Activated CD8-positive, alpha-beta memory T cell treated with anti-CD3 and anti-CD28 coated beads, Interleukin-2, amount 50 U/mL, for 1 hour (primary cell): ENCODE data around the gene TAF11L14.
"Not testable (repeated sequence)": the region's sequence is repeated elsewhere in the genome, so short reads cannot be mapped to it uniquely, and the experiment has no call there.

Experiments
- DNase-seq: peaks from one replicate; pipeline ENCODE4 v3.0.0-alpha.2; 2020; ENCODE audit errors: extremely low read depth

Gene TAF11L14

DNA sequence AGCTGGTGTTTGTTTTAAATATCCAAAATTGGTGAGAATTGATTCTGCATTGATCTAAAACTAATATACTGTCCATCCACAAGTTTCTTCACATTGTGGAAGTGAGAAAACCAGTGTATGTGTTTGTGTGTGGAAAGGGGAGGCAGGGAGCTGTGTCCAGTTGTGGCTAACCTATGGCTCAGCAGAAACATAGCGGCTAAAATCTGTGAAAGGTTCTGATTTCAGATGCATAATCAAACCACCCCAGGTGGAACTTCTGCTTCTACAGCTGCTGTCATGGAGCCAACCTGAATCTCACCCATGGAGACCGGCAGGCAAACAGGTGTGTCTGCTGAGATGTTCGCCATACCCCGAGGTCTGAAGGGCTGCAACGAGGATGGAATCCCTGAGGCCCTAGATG lies at the start of gene TAF11L14:
Gene TAF11L14, plus strand, starts transcription at position 301 of the 400 bp plus-strand sequence.
- DNase-seq = no peak

DNA sequence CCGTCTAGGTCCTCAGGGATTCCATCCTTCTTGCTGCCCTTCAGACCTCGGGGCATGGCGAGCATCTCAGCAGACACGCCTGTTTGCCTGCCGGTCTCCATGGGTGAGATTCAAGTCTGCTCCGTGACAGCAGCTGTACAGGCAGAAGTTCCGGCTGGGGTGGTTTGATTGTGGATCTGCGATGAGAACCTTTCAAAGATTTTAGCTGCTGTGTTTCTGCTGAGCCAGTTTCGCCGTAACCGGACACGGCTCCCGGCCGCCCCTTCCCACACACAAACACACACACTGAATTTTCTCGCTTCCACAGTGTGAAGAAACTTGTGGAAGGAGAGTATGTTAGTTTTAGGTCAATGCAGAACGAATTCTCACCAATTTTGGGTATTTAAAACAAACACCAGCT lies 48.6 kb upstream of the TAF11L14 start, which contains the start of gene TAF11L7:
Gene TAF11L7, minus strand, starts transcription at position 101 of the 400 bp plus-strand sequence.
- DNase-seq = not testable (repeated sequence)

DNA sequence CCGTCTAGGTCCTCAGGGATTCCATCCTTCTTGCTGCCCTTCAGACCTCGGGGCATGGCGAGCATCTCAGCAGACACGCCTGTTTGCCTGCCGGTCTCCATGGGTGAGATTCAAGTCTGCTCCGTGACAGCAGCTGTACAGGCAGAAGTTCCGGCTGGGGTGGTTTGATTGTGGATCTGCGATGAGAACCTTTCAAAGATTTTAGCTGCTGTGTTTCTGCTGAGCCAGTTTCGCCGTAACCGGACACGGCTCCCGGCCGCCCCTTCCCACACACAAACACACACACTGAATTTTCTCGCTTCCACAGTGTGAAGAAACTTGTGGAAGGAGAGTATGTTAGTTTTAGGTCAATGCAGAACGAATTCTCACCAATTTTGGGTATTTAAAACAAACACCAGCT lies 43.4 kb upstream of the TAF11L14 start, which contains the start of gene TAF11L8:
Gene TAF11L8, minus strand, starts transcription at position 101 of the 400 bp plus-strand sequence.
- not testable (repeated sequence) for DNase-seq

GRCh38 chr5:17594255-17594654 lies 40.0 kb upstream of the TAF11L14 start, which contains the start of gene TAF11L9:
TAF11L9 (minus strand) TSS chr5:17594394.
- not testable (repeated sequence) for DNase-seq

GRCh38 chr5:17597728-17598127 lies 36.5 kb upstream of the TAF11L14 start, which contains the start of gene TAF11L10:
TAF11L10 (minus strand) TSS chr5:17597828.
- DNase-seq = not testable (repeated sequence)

- not testable (repeated sequence) for DNase-seq
Measured at GRCh38 chr5:17603880-17604279, 30.4 kb upstream of the TAF11L14 start, which contains the start of gene TAF11L11. TAF11L11 (plus strand) TSS chr5:17604183.

DNA sequence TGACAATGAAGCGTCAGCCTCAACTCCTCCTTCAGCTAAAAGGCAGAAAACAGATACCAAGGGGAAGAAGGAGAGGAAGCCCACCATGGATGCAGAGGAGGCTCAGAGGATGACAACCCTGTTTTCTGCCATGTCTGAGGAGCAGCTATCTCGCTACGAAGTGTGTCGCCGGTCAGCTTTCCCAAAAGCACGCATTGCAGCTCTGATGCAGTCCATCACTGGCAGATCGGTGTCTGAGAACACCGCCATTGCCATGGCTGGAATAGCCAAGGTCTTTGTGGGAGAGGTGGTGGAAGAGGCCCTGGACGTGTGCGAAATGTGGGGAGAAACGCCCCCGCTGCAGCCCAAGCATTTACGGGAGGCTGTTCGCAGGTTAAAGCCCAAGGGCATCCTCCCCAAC lies 29.3 kb upstream of the TAF11L14 start:
- DNase-seq = no peak

- not testable (repeated sequence) for DNase-seq
Measured at GRCh38 chr5:17607461-17607860, 26.8 kb upstream of the TAF11L14 start.

GRCh38 chr5:17610092-17610491 lies 24.2 kb upstream of the TAF11L14 start, which contains the start of gene TAF11L12:
TAF11L12 (plus strand) TSS chr5:17610392.
- DNase-seq = not testable (repeated sequence)

DNA sequence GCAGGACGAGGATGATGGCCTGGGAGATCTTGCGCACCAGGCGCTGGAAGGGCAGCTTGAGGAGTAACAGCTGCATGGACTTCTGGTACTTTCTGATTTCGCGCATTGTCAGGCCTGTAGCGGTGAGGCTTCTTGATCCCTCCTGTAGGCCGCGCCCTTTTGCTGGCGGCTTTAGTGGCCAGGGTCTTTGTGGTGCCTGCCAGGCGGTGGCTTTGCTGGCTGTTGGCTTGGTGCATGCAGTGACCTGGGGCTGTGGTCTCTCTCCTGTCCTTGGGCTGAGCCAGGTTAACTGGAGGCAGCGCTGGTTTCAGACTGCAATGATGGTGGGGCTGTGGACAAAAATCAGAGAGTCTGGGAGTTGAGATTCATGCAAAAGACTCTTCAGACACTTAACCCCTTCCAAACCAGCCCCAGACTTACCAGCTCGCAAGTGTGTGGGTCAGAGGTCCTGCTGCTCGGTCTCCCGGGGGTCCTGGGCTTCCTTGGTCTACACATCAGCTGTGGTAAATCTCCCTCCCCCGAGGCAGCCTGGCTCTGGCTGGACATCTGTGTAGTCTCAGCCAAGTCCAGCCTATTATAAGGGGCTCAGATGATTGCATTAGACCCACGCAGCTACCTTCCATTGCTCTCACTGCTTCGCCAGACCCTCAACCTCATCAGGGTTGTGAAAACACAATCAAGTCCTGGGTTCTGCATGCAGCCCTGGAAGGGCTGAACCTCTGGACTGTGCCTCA lies 19.2 kb upstream of the TAF11L14 start:
- no peak for DNase-seq

DNA sequence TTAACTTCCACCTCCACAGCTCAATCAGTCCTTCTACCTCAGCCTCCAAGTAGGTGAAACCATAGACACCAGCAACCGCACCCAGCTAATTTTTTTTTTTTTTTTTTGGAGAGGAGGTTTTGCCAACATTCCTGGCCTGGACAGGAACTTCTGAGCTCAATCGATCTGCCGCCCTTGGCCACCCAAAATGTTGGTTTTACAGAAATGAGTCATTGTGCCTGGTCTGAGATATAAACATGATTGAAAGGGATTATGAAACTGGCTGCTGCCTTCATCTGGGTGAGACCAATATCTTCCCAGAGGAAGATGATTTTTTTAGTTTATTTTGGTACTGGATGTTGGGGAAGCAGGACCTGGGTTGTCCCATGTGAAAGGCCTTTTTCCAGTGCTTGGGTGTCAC lies 14.9 kb upstream of the TAF11L14 start:
- no peak for DNase-seq

DNA sequence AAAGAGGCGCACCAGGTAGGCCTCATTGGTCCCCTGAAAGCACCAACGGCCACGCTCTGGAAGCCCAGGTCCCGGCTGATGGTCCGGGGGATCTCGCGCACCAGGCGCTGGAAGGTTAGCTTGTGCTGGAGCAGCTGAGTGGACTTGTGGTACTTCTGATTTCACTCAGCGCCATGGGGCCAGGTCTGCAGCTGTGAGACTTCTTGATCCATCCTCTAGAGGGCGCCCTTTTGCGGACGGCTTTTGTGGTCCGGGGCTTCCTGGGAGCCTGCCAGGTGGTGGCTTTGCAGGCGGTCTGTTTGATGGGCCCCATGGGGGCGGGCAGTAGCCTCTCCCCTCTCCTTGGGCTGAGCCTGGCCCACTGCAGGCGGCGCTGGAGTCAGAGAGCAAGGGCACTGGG lies 13.6 kb upstream of the TAF11L14 start:
- no peak for DNase-seq

GRCh38 chr5:17625686-17626085 lies 8.6 kb upstream of the TAF11L14 start:
- DNase-seq = no peak

DNA sequence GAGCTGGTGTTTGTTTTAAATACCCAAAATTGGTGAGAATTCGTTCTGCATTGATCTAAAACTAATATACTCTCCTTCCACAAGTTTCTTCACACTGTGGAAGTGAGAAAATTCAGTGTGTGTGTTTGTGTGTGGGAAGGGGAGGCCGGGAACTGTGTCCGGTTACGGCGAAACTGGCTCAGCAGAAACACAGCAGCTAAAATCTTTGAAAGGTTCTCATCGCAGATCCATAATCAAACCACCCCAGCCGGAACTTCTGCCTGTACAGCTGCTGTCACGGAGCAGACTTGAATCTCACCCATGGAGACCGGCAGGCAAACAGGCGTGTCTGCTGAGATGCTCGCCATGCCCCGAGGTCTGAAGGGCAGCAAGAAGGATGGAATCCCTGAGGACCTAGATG lies 2.5 kb upstream of the TAF11L14 start, which contains the start of gene TAF11L13:
Gene TAF11L13, plus strand, starts transcription at position 301 of the 400 bp plus-strand sequence.
- not testable (repeated sequence) for DNase-seq

DNA sequence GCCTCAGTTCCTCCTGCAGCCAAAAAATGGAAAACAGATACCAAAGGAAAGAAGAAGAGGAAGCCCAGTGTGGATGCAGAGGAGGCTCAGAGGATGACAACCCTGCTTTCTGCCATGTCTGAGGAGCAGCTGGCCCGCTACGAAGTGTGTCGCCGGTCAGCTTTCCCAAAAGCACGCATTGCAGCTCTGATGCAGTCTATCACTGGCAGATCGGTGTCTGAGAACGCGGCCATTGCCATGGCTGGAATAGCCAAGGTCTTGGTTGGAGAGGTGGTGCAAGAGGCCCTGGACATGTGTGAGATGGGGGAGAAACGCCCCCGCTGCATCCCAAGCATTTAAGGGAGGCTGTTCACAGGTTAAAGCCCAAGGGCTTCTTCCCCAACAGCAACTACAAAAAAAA lies 15.0 kb downstream of the TAF11L14 start:
- not testable (repeated sequence) for DNase-seq

DNA sequence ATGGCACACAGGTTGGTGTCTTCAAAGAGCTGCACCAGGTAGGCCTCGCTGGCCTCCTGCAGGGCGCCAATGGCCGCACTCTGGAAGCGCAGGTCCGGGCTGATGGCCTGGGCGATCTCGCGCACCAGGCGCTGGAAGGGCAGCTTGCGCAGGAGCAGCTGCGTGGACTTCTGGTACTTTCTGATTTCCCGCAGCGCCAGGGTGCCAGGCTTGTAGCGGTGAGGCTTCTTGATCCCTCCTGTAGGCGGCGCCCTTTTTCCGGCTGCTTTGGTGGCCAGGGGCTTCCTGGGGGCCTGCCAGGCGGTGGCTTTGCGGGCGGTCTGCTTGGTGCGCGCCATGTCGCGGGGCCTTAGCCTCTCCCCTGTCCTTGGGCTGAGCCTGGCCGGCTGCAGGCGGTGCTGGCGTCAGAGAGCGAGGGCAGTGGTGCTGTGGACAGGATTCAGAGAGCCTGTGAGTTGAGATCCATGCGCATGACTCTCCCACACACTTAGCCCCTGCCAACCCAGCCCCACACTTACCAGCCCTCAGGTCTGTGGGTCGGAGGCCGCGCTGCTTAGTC lies 21.0 kb downstream of the TAF11L14 start:
- DNase-seq = not testable (repeated sequence)

- DNase-seq = no peak
Measured at GRCh38 chr5:17655921-17656320, 21.7 kb downstream of the TAF11L14 start.

DNA sequence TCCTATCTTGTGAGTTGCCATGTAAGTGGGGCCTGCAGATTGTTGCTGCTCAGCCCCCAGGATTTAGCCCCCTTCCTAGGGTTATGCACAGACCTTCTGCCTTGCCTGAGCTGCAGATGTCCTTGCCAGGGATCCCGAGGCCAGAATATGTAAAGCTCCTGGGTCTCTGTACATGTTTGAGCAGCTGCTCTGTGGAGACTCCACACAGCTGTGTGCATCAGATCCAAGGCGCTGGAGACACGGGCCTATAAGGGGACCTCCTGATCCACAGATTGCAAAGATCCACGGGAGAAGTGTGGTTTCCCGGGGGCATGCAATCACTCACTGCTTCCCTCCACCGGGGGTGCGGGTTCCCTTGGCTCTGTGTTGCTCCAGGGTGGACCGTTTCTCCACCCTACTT lies 28.9 kb downstream of the TAF11L14 start:
- DNase-seq = no peak

DNA sequence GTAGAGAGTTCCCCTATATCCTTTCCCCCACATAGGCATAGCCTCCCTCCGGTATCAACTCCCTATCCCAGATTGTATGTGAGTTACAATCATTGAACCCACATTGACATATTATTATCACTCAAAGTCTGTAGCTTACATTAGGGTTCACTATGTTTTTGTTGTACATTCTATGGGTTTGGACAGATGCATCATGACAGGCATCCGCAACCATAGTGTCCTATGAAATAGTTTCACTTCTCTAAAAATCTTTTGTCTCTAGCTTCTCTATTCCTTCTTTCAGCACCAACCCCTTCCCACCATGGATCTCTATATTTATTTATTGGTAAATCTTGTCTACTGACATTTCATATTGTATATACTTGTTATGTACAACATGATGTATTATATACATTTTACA lies 31.6 kb downstream of the TAF11L14 start:
- no peak for DNase-seq

- no peak for DNase-seq
Measured at GRCh38 chr5:17666726-17667235, 32.5 kb downstream of the TAF11L14 start.

DNA sequence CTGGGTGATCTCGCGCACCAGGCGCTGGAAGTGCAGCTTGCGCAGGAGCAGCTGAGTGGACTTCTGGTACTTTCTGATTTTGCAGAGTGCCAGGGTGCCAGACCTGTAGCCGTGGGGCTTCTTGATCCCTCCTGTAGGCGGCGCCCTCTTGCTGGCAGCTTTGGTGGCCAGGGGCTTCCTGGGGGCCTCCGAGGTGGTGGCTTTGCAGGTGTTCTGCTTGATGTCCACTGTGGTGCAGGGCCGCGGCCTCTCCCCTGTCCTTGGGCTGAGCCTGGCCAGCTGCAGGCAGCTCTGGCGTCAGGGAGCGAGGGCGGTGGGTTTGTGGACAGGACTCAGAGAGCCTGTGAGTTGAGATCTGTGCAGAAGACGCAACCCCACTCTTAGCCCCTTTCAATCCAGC lies 36.1 kb downstream of the TAF11L14 start:
- DNase-seq = no peak

- no peak for DNase-seq
Measured at GRCh38 chr5:17678751-17679324, 44.6 kb downstream of the TAF11L14 start.
